ENCODE results near the gene SULT1A1.
"Not testable (repeated sequence)": the region's sequence is repeated elsewhere in the genome, so short reads cannot be mapped to it uniquely, and the experiment has no call there.

Gene SULT1A1

DNA sequence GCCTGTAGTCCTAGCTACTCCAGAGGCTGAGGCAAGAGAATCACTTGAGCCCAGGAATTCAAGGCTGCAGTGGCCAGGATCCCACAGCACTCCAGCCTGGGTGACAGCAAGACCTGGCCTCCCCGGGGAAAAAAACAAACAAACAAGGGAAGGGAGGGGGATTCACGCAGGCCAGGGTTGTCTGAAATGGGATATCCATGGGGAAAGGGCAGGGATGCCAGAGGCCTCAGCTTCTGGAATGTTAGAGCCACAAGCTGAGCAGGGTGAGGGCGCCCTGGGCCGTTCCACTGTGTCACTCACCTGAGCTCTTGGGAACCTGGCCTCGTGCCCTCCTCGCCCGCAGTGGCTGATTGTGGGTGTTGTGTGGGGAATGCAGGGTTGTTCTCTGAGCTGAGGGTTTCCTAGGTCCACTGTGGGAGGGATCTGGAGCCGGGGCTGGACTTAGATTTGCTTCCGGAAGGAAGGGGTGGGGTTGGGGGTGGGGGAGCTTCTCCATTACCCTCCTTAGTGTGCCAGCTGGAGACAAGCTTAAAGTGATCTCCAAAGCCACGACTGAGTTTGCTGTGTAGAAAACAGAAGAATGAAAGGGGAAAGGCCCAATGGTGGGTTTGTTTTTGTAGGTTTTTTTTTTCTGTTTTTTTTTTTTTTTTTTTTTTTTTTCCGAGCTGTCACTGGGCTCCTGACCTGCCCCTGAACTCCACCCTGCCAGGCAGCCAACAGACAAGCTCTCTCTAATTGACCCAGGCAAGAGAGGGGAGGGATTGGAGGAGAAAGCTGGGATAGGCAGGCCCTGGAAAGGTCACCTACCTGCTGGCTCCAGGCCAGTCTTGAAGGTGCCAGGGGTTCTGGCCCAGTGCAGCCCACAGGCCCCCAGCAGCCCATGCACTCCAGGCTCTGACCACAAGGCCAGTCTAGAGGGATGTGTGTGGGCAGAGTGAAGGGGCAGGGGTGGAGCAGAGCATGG, at the start of gene SULT1A1:
Gene SULT1A1 (minus strand): TSS at position 414 of the 964 bp plus-strand sequence. CDS start 1,189 bp downstream, outside the sequence.
- no peak for DNase-seq (ENCODE audit: low spot score)

- not testable (repeated sequence) for DNase-seq (ENCODE audit: low spot score)
Observed at GRCh38 chr16:28639959-28640358, 30.1 kb upstream of the SULT1A1 start.

- DNase-seq (ENCODE audit: low spot score), result not testable (repeated sequence)
Observed at GRCh38 chr16:28638359-28638758, 28.5 kb upstream of the SULT1A1 start.

GRCh38 chr16:28637765-28638164, 27.9 kb upstream of the SULT1A1 start, which contains the start of gene NPIPB8:
Gene NPIPB8, plus strand, starts transcription at chr16:28638065. Its CDS starts 296 bp downstream, at chr16:28638361.
- not testable (repeated sequence) for DNase-seq (ENCODE audit: low spot score)

GRCh38 chr16:28636093-28636823, 26.4 kb upstream of the SULT1A1 start:
- DNase-seq (ENCODE audit: low spot score), result not testable (repeated sequence)

DNA sequence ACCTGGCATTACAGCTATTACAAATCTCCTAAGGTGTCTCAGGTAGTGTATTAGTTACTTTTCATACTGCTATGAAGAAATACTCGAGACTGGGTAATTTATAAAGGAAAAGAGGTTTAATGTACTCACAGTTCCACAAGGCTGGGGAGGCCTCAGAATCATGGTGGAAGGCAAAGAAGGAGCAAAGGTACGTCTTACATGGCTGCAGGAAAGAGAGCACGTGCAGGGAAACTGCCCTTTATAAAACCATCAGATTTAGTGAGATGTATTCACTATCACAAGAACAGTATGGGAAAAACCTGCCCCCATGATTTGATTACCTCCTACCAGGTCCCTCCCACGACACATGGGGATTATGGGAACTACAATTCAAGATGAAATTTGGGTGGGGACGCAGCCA, 21.1 kb upstream of the SULT1A1 start:
- DNase-seq (ENCODE audit: low spot score), result not testable (repeated sequence)

- no peak for DNase-seq (ENCODE audit: low spot score)
Observed at GRCh38 chr16:28623172-28623711, 13.4 kb upstream of the SULT1A1 start.

DNA sequence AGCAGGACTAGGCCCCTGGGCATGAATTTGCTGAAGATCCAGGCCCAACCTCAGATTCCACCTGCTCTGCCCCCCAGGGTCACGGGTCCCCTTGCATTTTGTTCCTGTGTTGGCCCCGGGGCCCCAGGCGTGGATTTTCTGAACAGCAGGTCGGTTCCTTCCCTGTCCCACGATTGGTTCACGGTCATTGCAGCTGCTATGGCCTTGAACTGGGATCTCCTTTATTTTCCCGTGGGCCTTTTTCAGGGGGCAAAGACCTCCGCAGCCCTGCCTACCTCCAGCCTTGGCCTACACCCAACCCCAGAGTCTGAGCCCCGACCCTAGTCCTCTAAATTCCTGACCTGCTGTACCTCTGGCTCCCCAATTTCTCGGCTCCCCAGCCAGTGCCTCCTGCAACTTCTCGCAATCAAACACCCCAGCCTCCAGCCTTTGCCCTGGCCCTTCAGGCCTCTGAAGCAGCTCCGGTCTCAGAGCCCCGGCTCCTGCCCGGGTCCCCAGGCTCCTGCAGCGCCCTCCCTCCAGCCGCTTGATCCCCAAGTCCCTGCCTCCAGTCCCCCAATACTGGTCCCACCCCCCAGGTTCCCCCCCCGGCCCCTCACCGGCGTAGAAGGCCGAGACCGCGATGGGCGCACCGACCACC, 12.8 kb upstream of the SULT1A1 start:
- not testable (repeated sequence) for DNase-seq (ENCODE audit: low spot score)

DNA sequence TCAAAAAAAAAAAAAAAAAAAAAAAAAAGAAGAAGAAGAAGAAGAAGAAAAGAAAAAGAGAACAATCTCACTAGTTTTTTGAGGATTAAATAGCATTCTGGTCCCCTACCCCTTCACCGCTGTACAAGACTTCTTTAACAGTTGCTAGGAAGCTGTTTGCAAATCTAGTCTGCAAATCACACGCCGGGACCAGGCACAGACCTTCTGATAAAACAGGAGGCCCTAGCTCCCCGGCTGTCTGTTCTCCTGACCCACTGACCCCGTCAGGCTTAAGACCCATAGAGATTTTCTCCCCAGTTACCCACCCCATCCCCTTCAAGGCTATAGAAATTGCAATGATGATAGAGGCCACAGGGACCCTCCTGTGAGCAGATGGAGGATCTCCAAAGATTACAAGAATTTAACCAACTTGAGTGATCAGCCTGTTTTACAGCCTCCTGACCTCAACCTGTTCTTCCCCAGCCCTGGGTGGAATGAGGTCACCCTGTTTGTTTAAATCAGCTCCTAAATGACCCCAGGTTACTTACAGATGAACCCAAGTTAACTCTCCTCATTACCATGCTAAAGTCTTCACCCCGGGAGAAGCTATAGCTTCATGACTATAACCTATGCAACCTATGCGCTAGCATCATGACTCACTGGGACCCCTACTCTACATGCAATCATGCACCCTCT, 11.8 kb upstream of the SULT1A1 start:
- DNase-seq (ENCODE audit: low spot score), result no peak

- not testable (repeated sequence) for DNase-seq (ENCODE audit: low spot score)
Observed at GRCh38 chr16:28620316-28620715, 10.5 kb upstream of the SULT1A1 start.

DNA sequence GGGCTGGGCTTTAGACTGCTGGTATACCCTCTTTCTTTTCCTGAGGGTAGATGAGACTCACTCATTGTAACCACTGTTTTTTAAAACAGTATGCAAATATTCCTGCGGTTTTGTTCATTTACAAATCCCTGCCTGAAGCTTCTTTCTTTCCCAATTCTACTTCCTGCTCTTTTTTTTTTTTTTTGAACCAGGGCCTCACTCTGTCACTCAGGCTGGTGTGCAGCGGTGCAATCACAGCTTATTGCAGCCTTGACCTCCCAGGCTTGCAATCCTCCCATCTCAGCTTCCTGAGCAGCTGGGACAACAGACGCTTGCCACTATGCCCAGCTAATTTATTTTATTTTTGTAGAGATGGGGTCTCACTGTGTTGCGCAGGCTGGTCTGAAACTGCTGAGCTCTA, 8.0 kb upstream of the SULT1A1 start:
- no peak for DNase-seq (ENCODE audit: low spot score)

- DNase-seq (ENCODE audit: low spot score), result no peak
Observed at GRCh38 chr16:28616636-28617035, 6.8 kb upstream of the SULT1A1 start.

- not testable (repeated sequence) for DNase-seq (ENCODE audit: low spot score)
Observed at GRCh38 chr16:28616224-28616577, 6.4 kb upstream of the SULT1A1 start.

DNA sequence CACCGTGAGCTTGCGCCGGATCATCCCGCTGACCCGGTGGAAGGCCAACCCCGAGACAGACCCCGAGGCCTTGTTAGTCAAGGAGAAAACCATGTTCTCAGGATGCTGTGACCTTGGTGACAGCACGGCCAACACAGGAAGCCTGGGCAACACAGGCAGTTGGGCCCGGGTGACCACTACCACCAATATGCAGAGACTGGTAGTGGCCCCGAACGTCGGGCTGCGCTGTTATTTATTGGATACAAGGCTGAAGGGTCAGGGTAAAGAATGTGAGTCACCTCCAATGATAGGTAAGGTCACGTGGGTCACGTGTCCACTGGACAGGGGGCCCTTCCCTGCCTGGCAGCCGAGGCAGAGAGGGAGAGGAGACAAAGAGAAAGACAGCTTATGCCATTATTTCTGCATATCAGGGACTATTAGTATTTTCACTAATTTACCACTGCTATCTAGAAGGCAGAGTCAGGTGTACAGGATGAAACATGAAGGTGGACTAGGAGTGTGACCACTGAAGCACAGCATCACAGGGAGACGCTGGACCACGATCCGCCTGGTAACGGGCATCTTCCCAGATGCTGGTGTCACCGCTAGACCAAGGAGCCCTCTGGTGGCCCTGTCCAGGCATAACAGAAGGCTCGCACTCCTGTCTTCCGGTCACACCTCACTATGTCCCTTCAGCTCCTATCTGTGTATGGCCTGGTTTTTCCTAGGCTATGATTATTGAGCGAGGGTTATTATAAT, 5.8 kb upstream of the SULT1A1 start:
- DNase-seq (ENCODE audit: low spot score), result not testable (repeated sequence)

GRCh38 chr16:28614561-28614960, 4.7 kb upstream of the SULT1A1 start:
- not testable (repeated sequence) for DNase-seq (ENCODE audit: low spot score)

DNA sequence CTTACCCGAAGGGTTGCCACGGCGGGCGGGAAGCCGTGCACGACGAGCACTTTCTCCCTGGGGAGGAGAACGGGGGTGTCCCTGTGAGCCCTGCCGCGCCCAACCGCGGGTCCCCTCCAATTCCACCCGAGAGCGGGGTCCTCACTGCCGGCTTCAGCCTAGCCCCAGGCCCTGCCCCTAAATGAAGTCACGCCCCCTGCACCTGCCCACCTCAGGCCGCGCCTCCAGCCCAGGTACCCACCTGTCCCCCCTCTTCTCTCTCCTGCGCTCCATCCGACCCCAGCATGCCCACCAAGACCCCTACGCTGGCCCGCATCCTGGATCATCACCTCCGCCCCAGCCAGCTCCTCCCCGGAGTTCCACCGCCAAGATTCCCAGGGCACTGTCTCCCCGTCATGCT, 4.1 kb upstream of the SULT1A1 start:
- DNase-seq (ENCODE audit: low spot score), result not testable (repeated sequence)

- DNase-seq (ENCODE audit: low spot score), result not testable (repeated sequence)
Observed at GRCh38 chr16:28612359-28613280, 2.8 kb upstream of the SULT1A1 start.

DNA sequence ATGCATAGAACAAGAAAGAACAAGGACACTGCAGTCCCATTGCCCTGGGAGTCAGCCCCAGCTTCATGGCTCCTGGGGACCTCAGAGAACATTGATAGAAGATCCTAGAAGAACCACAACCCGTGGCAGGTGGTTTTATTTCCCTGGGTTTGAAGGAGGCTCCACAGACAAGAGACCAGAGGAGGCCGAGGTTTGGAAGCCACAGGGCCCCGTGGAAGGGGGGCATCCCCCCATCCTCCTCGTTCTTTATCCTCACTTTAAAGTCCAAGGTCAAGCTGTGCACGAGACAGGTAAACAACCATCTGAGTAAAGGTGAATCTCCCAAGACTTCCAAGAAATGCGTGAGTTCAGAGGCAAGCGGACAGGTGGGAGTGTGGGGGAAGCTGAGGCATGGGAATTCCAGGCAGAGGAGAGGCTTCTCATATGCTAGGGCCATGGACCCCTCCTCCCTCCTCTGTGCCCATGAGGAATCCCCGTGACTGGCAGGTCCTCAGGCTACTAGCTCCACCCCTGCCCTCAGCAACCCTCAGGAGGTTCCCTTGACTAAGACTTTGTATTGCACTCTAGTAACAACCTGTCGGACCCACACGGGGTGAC, 849 bp upstream of the SULT1A1 start:
- DNase-seq (ENCODE audit: low spot score), result no peak

All from hepatic stellate cell (primary cell).